ENCODE results near the gene NALCN. TPM values are rescaled to one million over a fixed set of nuclear protein-coding genes. Genes with fewer than 3 reads are reported as not detected.
A peak's percentile ranks its signal among the peaks of the same experiment; 100 is the strongest.

Gene NALCN
- total RNA-seq, result 5.2 and 5.3 TPM in 2 replicates

DNA sequence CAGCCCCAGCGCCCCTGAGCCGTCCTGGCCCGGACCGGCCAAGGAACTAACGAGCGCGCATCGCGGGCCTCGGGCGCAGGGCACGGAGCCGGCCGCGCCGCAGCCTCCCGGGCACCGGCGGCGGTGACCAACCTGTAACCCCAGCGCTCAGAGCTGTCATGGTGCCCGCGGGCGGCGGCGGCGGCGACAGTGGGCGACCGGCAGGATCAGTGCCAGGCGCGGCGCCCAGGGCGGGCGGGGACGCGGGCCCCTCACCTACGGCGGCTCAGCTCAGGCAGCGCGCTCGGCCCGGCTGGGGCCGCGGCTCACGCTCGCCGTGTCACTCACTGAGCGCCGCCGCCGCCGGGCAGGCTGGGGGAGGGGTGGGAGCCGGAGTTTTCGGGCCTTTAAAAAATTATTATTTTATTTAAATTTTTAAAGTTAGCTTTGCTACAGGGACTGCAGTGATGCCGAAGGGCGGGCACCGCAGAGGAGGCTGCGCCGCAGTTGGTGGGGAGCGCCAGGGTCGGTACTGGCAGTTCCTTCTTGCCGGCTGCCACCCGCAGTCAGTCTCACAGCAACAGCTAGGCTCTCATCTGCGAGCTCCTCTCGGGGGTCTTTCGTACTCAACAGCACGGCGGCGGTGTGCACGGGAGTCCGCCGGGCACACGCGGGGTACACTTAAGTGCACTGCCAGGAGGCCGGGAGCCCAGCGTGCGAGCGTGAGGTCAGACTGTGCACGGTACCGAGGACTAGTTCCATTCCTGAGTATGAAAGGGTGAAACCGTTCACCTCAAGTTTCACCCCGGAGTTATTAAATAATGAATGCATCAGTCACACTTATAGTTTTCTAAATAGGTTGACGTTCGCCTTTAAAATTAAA, at the start of gene NALCN:
TSS of gene NALCN (minus strand) at position 328 of the 862 bp plus-strand sequence. CDS start 17,382 bp downstream, outside the sequence.
- no peak for DNase-seq (ENCODE audit: low read depth, low spot score)

DNA sequence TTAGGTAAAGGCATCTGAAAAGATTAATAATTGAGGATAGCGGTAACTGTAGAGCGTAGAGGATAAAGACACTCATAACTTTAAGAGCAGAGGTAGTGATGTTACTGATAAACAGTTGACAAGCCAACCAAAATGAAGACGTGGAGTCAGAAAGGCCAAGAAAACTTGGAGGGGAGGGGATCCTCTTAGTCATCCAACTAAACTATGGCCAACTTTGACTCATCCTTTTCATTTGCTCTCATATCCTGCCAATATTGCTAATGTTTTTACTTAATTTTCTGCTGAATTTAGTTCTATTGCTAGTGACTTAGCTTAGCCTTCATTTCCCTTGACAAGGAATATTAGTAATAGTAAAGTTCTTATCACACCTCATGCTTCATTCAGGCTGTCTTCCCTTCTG, 49.6 kb upstream of the NALCN start:
- no peak for DNase-seq (ENCODE audit: low read depth, low spot score)

- DNase-seq (ENCODE audit: low read depth, low spot score), result no peak
Measured at GRCh38 chr13:101457176-101457575, 40.9 kb upstream of the NALCN start.

- DNase-seq (ENCODE audit: low read depth, low spot score), result peak; percentile 69
Measured at GRCh38 chr13:101455863-101456262, 39.6 kb upstream of the NALCN start.

DNA sequence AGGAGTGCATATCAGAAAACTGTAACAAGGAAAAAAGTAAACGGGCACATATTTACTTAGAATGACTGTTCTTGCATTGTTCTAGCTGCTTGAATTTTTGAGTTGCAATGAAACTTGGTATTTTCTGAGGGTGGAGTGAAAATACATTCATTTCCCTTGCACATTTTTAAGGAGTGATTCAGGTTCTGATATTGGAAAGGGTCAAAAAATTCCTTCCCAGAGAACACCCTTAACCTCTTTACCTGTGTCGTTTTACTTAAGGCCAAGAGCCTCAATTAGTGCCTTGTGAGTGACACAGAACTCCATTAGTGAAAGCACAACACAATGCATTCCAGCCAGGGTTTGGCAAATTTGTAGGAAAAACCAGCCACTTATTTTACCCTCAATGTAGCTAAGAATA, 38.5 kb upstream of the NALCN start:
- DNase-seq (ENCODE audit: low read depth, low spot score), result no peak

DNA sequence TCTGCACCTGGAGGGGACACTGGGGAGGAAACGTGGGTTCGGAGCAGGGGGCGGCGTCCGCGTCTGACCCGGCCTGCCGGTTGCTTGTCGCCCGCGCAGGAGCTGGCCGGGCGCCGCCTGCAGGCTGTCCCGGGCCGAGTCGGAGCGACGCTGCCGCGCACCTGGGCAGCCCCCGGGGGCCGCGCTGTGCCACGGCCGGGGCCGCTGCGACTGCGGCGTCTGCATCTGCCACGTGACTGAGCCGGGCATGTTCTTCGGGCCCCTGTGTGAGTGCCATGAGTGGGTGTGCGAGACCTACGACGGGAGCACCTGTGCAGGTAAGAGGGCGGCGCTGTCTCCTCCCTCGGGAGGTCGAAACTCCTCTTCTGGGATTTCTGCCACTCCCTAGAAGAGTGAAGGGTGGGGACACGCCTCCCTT, 37.5 kb upstream of the NALCN start:
- no peak for DNase-seq (ENCODE audit: low read depth, low spot score)

DNA sequence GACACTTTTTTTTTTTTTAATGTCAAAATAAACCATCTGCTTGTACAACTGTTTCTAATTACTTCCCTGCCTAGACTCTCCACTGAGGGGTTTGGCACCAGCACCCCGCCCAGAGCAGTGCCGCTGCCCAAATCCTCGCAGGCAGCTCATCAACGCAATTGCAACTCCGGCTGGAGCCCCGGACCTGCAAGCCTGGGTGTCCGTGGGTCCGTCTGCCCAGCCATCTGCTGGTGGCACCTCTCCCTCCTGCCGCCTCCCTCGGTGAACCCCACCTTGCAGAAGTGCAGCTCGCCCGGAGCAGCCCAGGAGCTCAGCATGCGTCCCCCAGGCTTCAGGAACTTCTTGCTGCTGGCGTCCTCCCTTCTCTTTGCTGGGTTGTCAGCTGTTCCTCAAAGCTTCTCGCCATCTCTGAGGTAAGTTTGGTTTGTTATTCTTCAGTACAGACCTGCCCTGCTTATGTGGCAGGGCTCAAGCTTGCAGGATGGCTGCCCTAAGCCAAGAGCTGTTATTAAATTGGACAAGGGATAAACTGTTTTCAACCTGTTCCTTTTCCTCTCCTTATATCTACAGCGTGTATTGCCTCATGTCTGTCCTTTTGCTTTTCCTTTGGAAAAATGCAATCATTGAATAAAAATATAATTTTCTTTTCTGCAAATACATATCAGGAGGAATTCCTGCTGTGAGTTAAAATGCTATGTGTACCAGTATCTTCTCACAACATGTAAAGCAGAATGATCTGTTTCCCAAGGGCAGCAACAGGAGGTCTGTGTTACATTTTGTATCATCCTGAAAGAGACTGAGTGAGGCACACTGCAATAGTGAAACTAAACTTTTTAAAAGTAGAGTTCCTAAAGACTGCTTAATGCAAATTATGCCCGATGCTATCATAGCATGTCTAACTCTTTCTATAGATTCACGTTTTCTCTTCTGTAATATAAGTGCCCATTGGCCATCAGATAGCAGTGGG, 36.5 kb upstream of the NALCN start, which contains the start of gene ITGBL1:
TSS of gene ITGBL1 (plus strand) at position 157 of the 967 bp plus-strand sequence. CDS start at position 316, 159 bp downstream.
- DNase-seq (ENCODE audit: low read depth, low spot score), result no peak

DNA sequence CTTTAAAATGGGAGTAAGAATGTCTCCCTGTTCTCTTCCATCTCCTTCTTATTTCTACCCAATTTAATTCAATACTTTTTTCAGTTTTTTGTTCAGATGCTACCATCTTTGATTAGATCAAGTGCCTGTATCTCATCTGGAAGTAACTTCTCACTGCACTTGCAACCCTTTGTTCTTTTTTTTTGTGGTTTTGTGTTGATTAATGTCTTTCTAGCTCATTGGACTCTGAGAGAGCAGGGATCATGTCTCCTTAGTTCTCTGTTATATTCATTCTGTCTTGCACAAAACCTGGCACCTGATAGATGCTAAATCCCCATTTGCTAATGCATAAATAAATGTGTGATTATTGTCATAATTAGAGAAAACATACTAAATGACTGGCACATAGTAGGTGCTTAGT, 35.3 kb upstream of the NALCN start:
- no peak for DNase-seq (ENCODE audit: low read depth, low spot score)

GRCh38 chr13:101450749-101451130, 34.4 kb upstream of the NALCN start:
- DNase-seq (ENCODE audit: low read depth, low spot score), result no peak

- DNase-seq (ENCODE audit: low read depth, low spot score), result peak; percentile 78
Measured at GRCh38 chr13:101449790-101450748, 33.8 kb upstream of the NALCN start.

- no peak for DNase-seq (ENCODE audit: low read depth, low spot score)
Measured at GRCh38 chr13:101447852-101448251, 31.5 kb upstream of the NALCN start.

- DNase-seq (ENCODE audit: low read depth, low spot score), result no peak
Measured at GRCh38 chr13:101434486-101434885, 18.2 kb upstream of the NALCN start.

- no peak for DNase-seq (ENCODE audit: low read depth, low spot score)
Measured at GRCh38 chr13:101433895-101434294, 17.6 kb upstream of the NALCN start.

GRCh38 chr13:101429733-101430132, 13.4 kb upstream of the NALCN start:
- DNase-seq (ENCODE audit: low read depth, low spot score), result no peak

DNA sequence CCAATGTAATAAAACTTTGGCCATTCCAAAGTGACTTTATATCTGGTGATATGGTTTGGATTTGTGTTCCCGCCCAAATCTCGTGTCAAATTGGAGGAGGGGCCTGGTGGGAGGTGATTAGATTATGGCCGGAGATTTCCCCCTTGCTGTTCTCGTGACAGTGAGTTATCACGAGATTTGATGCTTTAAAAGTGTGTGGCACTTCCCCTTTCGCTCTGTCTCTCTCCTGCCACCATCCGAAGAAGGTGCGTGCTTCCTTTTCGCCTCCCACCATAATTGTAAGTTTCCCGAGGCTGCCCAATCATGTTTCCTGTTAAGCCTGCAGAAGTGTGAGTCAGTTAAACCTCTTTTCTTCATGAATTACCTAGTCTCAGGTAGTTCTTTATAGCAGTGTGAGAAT, 9.3 kb upstream of the NALCN start:
- DNase-seq (ENCODE audit: low read depth, low spot score), result no peak

DNA sequence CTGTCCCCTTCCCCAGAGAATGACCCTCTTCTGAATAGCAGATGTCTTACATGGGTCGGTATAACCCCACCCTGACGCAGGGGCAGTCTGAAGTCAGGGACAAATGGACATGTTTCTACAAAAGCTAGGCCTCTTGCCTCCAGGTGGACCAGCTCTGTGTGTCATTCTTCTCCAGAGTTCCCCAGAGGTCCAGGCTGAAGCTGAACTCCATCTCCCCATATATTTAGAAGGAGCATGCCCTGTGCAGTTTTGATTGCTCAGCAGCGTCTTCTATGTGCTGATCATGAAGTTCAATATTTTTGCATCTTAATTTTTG, 8.8 kb upstream of the NALCN start:
- DNase-seq (ENCODE audit: low read depth, low spot score), result no peak

DNA sequence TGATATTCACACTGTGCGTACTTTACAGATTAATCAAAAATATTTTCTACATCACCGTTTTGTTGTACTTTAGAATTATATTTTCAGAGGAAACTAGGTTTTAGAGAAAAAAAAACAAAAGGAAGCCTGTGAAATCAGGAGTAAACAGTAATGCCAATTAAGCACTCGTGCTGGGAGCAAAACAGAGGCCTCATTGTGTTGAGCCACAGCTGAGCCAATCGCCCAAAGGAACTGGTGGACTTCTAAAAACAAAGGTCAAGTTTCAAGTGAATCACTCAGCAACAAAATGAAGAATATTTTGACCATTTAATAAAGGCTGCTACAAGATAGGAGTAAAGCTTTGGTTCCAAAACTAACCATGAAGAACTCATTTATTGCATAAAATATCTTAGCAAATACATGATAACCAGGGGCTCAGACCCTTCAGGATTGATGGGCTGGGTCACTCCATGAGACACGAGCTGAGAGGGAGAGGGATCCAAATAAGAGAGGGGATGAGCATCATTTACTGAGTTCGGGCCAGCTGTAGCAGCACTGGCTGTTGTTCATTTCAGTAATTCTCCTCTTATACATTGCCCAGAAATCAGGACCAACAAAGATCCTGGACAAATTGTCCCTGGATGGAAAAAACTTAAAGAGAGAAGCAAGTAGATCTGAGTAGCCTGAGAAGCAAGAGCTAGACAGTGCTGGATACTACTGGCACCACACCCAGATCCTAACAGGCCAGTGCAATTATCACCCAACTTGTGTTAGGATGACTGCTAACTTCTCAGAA, 8.3 kb upstream of the NALCN start:
- no peak for DNase-seq (ENCODE audit: low read depth, low spot score)

DNA sequence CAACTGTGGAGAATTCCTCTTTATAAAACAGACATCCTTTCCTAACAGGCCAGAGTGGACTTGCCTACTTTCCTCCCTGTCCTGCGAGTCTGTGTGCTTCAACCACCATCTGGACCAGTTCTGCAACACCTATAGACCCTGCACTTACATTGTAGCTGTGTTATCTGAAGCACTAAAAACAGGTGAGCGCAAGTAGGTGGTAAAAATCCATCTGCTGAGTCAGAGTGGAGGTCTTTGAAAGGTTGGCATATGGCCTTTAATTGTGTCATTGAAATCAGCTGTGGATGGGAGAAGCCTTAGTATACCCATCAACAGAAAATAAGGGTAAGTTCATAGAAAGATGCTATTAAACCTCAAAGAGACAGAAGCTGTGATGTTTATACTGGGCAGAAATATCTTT, 7.6 kb upstream of the NALCN start:
- DNase-seq (ENCODE audit: low read depth, low spot score), result no peak

DNA sequence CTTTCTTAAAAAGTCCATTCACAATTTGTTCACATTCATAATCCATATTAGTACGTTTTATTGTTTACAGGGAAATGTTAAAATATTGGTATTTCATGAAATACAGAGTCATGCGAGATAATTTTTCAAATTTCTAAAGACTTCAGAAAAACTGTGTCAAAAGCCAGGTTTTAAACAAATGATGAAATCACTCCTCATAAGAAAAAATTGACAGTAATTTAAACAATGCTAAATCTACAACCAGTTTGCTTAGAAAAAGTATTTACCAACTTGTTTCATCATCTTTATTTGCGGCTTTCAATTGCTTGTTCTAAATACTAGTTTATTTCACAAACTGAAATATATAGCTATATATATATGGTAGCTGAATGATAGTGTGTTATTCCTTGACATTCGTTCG, 1.2 kb upstream of the NALCN start:
- DNase-seq (ENCODE audit: low read depth, low spot score), result no peak

- no peak for DNase-seq (ENCODE audit: low read depth, low spot score)
Measured at GRCh38 chr13:101417043-101417406, 717 bp upstream of the NALCN start.

Measured in pulmonary artery endothelial cell (primary cell).